Right lobe of liver (tissue), 4 donors: Measurements from ENCODE around the gene PPP1R12A.

Experiments used
- POLR2A ChIP-seq: fragments of 450-650 bp; IDR thresholded peaks from one replicate; pipeline ENCODE4 v1.6.1; 2017; ENCODE audit warnings: antibody characterized with exemption, mild to moderate bottlenecking
- TF ChIP-seq, protein P1 (sequence below), 4 donors: fragments of 200-600 bp in 3 of 4; fragments of 450-650 bp in 1 of 4; IDR thresholded peaks; one replicate each; pipeline versions ENCODE4 v1.5.1 to v1.8.0; 2016 to 2022; ENCODE audit warnings: antibody characterized with exemption in 4 of 4, mild to moderate bottlenecking in 2 of 4
- donor health status: DM: no; HTN: no; CAD: no.
- donor health status: DM: no; HTN: no; CAD: no.
- donor health status: DM: no; HTN: yes; CAD: no.

DNA sequence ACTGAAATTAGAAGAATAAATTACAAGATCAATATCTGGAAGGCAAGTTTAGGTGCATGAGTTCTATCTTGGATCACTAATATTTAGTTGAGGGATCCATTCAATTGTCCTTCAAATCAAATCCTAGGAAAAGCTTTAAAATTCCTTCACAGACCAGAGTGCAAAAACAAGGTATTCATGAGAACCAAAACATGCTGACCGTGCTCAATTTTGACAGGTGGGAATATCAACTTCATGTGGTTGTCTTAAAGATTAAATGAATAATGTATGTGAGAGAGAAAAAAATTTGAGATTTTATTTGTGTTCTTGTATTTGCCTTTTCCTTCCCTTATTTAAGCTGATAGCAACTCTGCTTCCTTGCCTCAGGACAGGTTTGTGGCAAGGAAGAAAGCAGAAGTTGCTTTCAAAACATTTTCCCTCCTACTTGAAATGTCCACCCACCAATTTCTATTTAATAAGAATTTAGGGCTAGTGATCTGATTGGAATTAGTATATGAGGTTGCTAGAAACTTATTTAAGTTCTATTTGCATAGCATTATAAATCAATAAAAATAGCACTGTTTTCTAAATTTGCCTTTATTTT, 4.9 kb upstream of the PPP1R12A start:
- TF ChIP-seq, protein P1, sequence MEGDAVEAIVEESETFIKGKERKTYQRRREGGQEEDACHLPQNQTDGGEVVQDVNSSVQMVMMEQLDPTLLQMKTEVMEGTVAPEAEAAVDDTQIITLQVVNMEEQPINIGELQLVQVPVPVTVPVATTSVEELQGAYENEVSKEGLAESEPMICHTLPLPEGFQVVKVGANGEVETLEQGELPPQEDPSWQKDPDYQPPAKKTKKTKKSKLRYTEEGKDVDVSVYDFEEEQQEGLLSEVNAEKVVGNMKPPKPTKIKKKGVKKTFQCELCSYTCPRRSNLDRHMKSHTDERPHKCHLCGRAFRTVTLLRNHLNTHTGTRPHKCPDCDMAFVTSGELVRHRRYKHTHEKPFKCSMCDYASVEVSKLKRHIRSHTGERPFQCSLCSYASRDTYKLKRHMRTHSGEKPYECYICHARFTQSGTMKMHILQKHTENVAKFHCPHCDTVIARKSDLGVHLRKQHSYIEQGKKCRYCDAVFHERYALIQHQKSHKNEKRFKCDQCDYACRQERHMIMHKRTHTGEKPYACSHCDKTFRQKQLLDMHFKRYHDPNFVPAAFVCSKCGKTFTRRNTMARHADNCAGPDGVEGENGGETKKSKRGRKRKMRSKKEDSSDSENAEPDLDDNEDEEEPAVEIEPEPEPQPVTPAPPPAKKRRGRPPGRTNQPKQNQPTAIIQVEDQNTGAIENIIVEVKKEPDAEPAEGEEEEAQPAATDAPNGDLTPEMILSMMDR (IDR thresholded peaks at IDR 0.05), result no peak
- TF ChIP-seq POLR2A, result no peak
